Glutamatergic neuron (in vitro differentiated cells): Measurements from ENCODE around the gene CRYGN. TPM values are rescaled to one million over a fixed set of nuclear protein-coding genes. Genes with fewer than 3 reads are reported as not detected.
A peak's percentile ranks its signal among the peaks of the same experiment; 100 is the strongest.

Experiments
- DNase-seq: peaks from one replicate; pipeline ENCODE4 v3.0.0; 2022
- H3K27ac Mint-ChIP-seq: one replicate; pipeline ENCODE4 v1.8.0; 2020; ENCODE audit warnings: mild to moderate bottlenecking, mixed read lengths, inconsistent platforms; ENCODE audit not compliant: unreplicated experiment
- H3K27me3 Mint-ChIP-seq: one replicate; pipeline ENCODE4 v1.8.0; 2020; ENCODE audit warnings: mild to moderate bottlenecking, moderate library complexity, mixed read lengths, inconsistent platforms; ENCODE audit not compliant: unreplicated experiment
- H3K36me3 Mint-ChIP-seq: one replicate; pipeline ENCODE4 v1.8.0; 2020; ENCODE audit warnings: mild to moderate bottlenecking, mixed read lengths, inconsistent platforms; ENCODE audit not compliant: unreplicated experiment
- H3K4me1 Mint-ChIP-seq: one replicate; pipeline ENCODE4 v1.8.0; 2020; ENCODE audit warnings: mild to moderate bottlenecking, low read depth, mixed read lengths, inconsistent platforms; ENCODE audit not compliant: unreplicated experiment
- H3K4me3 Mint-ChIP-seq: one replicate; pipeline ENCODE4 v1.8.0; 2020; ENCODE audit warnings: mild to moderate bottlenecking, mixed read lengths, inconsistent platforms; ENCODE audit not compliant: unreplicated experiment
- H3K9me3 Mint-ChIP-seq: one replicate; pipeline ENCODE4 v1.8.0; 2020; ENCODE audit warnings: mild to moderate bottlenecking, moderate library complexity, mixed read lengths, inconsistent platforms; ENCODE audit not compliant: unreplicated experiment
- CTCF ChIP-seq: fragments of 200-600 bp; sonication (generic); IDR thresholded peaks from one replicate; pipeline ENCODE4 v1.5.0; 2021; ENCODE audit not compliant: partially characterized antibody, unreplicated experiment
- total RNA-seq: library from RNA; stranded (reverse); fragmentation: NEBNext Ultra II Directional; extraction: Animal tissue kit (Norgen Biotek cat#: 25700); gene quantifications from one replicate; pipeline ENCODE4 v1.2.1, GENCODE V29; 2021; ENCODE audit not compliant: unreplicated experiment

The CRYGN gene
- total RNA-seq, 1 donor from 2014 or later, result not detected

GRCh38 chr7:151383638-151384351 lies 56.1 kb downstream of the CRYGN start:
- DNase-seq, result no peak
- Mint-ChIP-seq H3K27me3 (peaks cover 21% of the 10 kb centered on the region), H3K36me3 (peaks cover 5% of the 10 kb centered on the region), H3K9me3 (peaks cover 14% of the 10 kb centered on the region), H3K4me1 (peaks cover 12% of the 10 kb centered on the region), H3K27ac (no peak overlapping the region), H3K4me3 (no peak overlapping the region)
- TF ChIP-seq CTCF, result no peak

- Mint-ChIP-seq H3K27me3 (peaks cover 14% of the 10 kb centered on the region), H3K36me3 (peaks cover 5% of the 10 kb centered on the region), H3K27ac (no peak overlapping the region), H3K4me3 (peak overlapping the region; percentile 77), H3K4me1 (peaks cover 9% of the 10 kb centered on the region), H3K9me3 (peaks cover 13% of the 10 kb centered on the region)
- no peak for TF ChIP-seq CTCF
- DNase-seq, result no peak
These were observed 57.7 kb downstream of the CRYGN start for GRCh38 chr7:151382079-151382885.

- H3K4me3 Mint-ChIP-seq, result no peak overlapping the region
- H3K27me3 Mint-ChIP-seq, result peaks cover 11% of the 10 kb centered on the region
- peaks cover 6% of the 10 kb centered on the region for H3K4me1 Mint-ChIP-seq
- H3K36me3 Mint-ChIP-seq, result peaks cover 5% of the 10 kb centered on the region
- no peak for TF ChIP-seq CTCF
- no peak overlapping the region for H3K27ac Mint-ChIP-seq
- peaks cover 11% of the 10 kb centered on the region for H3K9me3 Mint-ChIP-seq
- no peak for DNase-seq
These were observed 58.4 kb downstream of the CRYGN start for GRCh38 chr7:151381348-151382078.

GRCh38 chr7:151381098-151381347 lies 58.9 kb downstream of the CRYGN start:
- H3K4me3 Mint-ChIP-seq, result no peak overlapping the region
- no peak overlapping the region for H3K27ac Mint-ChIP-seq
- H3K36me3 Mint-ChIP-seq, result peaks cover 5% of the 10 kb centered on the region
- peaks cover 11% of the 10 kb centered on the region for H3K27me3 Mint-ChIP-seq
- no peak for TF ChIP-seq CTCF
- peaks cover 11% of the 10 kb centered on the region for H3K9me3 Mint-ChIP-seq
- no peak for DNase-seq
- H3K4me1 Mint-ChIP-seq, result peaks cover 6% of the 10 kb centered on the region
